Effector CD8-positive, alpha-beta T cell (primary cell): ENCODE data around the gene ASPSCR1.
"Not testable (repeated sequence)": the region's sequence is repeated elsewhere in the genome, so short reads cannot be mapped to it uniquely, and the experiment has no call there.

ENCODE experiments used
- DNase-seq: peaks from one replicate; lab custom pipeline; 2025; lab: John Stamatoyannopoulos, UW

Gene ASPSCR1

GRCh38 chr17:81981511-81981910 lies 4.1 kb downstream of the ASPSCR1 start:
- not testable (repeated sequence) for DNase-seq

- DNase-seq = no peak
Measured at GRCh38 chr17:81983011-81983638, 5.7 kb downstream of the ASPSCR1 start.

GRCh38 chr17:81983639-81984373 lies 6.4 kb downstream of the ASPSCR1 start:
- DNase-seq = no peak

- no peak for DNase-seq
Measured at GRCh38 chr17:81984773-81985410, 7.5 kb downstream of the ASPSCR1 start.

DNA sequence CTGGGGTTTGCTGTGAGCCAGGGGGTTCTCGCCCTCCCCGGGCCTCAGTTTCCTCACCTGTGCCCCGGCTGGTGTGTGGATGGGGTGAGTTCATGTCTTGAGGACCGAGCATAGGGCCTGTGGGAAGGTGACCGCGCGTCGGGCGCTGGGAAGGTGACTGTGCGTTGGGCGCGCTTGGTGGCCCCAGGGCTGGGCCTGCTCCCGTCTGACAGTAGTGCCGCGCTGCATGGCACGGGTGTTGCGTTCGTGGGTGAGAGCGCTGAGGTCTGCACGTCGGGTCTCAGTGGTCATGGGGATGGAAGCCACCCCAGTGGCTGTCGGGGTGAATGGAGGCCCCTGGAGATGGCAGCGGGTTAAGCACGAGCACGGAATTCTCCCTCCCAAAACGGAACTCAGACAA lies 9.2 kb downstream of the ASPSCR1 start:
- no peak for DNase-seq

- no peak for DNase-seq
Measured at GRCh38 chr17:81987161-81987770, 9.8 kb downstream of the ASPSCR1 start.

DNA sequence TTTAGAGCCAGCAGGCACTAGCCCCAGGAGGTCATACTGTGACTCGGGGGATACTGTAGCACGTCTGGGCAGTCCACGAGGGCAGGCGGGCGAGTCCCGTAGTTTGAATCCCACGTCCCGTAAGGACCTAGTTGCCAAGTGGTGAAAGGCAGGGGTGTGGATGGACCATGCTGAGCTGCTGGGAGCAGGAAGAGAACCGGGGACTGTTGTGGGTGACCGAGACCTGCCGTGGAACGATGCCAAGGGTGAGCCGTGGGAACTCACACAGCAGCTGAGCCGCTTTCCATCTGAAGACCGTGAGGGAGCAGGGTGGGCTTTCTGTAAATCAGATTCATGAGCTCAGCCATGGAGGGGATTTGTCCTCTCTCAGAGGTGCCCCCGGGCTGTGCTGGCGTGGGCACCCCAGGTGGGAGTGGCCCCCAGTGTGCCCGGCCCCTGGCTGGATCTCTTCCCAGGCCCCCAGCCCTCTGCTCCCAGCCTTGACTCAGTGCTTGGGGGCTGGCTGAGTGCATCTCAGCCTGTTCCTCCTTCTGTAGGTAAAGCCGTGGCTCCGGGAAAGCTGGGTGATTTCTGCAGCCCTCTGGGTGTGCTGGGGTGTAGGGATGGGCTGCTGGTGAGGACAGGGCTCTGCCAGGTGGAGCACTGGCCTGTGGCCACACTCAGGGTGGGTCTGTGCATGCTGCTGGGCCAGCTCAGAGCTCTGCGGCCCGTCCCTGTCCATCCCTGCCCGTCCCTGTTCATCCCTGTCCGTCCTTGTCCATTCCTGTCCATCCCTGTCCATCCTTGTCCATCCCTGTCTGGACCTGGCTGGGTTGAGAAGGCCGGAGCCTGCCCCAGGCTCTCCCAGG lies 13.6 kb downstream of the ASPSCR1 start:
- no peak for DNase-seq

DNA sequence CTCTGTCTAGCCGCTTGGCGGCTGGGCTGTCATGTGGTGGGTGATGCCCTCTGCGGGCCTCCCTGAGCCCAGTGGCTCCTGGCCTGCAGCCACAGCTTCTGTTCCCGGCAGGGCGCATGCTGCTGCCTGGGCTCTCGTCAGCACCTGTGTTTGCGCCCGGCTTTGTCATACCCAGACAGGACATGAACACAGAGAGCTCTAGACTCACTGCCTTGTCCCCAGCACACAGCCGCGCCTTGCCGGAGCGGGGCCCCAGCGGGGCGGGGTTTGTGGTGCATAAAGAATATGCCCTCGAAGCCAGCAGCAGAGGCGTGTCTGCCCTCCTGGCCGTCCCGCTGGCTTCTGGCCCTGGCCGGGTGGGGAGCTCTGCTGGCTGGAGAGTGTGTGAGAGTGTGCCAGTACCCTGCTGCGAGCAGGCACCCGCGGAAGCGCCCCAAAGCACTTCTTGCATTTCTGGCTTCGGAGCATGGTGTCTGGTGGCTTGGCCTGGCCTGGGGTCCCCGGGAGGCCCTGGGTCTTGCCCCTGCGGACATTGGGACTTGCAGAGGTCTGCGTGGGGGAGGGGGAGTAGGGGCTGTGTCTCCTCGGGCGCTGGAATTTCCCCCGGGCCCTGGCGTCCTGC lies 14.4 kb downstream of the ASPSCR1 start:
- DNase-seq = no peak

- DNase-seq = no peak
Measured at GRCh38 chr17:81992306-81993102, 15.1 kb downstream of the ASPSCR1 start.

- no peak for DNase-seq
Measured at GRCh38 chr17:81993729-81994592, 16.5 kb downstream of the ASPSCR1 start.

GRCh38 chr17:81994593-81995462 lies 17.4 kb downstream of the ASPSCR1 start:
- DNase-seq = no peak

DNA sequence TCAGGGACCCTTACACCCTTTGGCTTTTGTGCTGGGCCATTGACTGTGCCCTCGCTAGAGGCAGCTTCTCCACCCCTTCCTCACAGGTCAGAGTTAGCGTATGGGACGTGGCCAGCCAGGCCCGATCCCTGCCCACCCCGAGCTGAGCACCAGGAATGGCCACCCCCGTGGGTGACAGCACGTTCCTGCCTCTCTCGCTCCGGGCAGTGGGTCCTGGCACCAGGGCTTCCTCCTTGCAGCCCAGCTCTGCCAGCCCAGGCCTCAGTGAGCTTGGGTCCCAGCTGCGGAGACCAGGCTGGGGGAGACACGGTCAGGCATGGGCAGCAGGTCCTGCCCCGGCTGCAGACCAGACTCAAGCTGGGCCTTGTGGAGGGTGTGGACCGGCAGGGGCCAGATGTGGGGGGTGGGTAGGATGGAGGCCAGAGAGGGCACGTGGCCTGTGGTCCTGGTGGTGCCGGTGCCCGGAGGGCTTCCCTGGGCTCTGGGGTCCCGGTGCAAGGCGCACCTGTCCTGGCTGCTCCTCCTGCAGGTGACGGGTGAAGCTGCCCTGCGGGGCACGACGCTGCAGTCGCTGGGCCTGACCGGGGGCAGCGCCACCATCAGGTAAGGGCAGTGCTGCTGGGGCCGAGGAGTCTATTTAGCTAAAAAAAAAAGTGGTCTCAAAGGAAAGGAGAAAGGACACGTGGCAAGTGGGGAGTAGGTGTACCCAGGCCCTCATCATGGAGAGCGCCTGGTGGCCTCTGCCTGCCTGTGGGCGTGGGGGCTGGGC lies 18.2 kb downstream of the ASPSCR1 start:
- no peak for DNase-seq

DNA sequence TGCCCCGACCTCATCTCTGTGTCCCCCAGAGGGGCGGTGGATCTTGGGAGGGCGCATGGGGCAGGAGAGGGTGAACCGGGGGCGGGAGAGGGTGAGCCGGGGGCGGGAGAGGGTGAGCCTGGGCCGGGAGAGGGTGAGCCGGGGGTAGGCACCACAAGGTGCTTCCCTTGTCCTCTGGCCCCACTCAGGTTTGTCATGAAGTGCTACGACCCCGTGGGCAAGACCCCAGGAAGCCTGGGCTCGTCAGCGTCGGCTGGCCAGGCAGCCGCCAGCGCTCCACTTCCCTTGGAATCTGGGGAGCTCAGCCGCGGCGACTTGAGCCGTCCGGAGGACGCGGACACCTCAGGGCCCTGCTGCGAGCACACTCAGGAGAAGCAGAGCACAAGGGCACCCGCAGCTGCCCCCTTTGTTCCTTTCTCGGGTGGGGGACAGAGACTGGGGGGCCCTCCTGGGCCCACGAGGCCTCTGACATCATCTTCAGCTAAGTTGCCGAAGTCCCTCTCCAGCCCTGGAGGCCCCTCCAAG lies 18.9 kb downstream of the ASPSCR1 start:
- DNase-seq = no peak

GRCh38 chr17:81996757-81997441 lies 19.5 kb downstream of the ASPSCR1 start:
- no peak for DNase-seq

DNA sequence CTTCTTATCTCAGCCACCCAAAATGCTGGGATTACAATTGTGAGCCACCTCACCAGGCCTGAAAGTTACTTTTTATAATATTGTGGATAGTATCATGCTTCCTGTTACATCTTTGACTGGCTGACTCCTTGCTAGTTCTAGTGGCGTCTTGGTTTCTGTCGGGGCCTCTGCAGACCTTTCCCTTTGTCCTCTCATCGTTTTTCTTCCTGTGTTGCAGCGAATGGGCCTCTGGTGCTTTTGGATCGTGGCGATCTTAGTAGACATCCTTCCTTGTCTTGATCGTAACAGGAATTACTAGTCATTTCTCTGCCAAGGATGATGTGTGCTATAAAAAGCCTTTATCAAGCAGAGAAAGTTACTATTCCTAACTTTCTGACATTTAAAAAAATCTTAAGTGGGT lies 20.8 kb downstream of the ASPSCR1 start:
- DNase-seq = no peak

GRCh38 chr17:81998691-81999438 lies 21.4 kb downstream of the ASPSCR1 start:
- DNase-seq = no peak
